Endodermal cell (in vitro differentiated cells): Measurements from ENCODE around the gene OR13A1. TPM values are rescaled to one million over a fixed set of nuclear protein-coding genes. Genes with fewer than 3 reads are reported as not detected.
"Not testable (repeated sequence)": the region's sequence is repeated elsewhere in the genome, so short reads cannot be mapped to it uniquely, and the experiment has no call there.

Source experiments
- DNase-seq: peaks from one replicate; pipeline ENCODE4 v3.0.0-alpha.2; 2017
- H3K27ac ChIP-seq: 2 replicates; pipeline ENCODE4 v1.5.1; 2013; ENCODE audit warnings: mild to moderate bottlenecking, low read depth, low read length, moderate library complexity
- H3K27me3 ChIP-seq: 2 replicates; pipeline ENCODE4 v1.6.1; 2013; ENCODE audit warnings: mild to moderate bottlenecking, low read length, moderate library complexity; ENCODE audit not compliant: insufficient read depth, control insufficient read depth, poor library complexity, severe bottlenecking
- H3K36me3 ChIP-seq: 2 replicates; pipeline ENCODE4 v1.7.0; 2013; ENCODE audit warnings: mild to moderate bottlenecking, low read length, moderate library complexity; ENCODE audit not compliant: control insufficient read depth, insufficient read depth
- H3K4me1 ChIP-seq: one replicate; pipeline ENCODE4 v1.7.0; 2013; ENCODE audit warnings: low read length; ENCODE audit not compliant: control insufficient read depth, insufficient read depth
- H3K4me3 ChIP-seq: 2 replicates; pipeline ENCODE4 v1.5.1; 2013; ENCODE audit warnings: mild to moderate bottlenecking, low read length, moderate library complexity
- H3K9ac ChIP-seq: 2 replicates; pipeline ENCODE4 v1.6.1; 2013; ENCODE audit warnings: mild to moderate bottlenecking, low read length, moderate library complexity; ENCODE audit not compliant: poor library complexity, severe bottlenecking; ENCODE audit errors: extremely low read depth
- H3K9me3 ChIP-seq: 2 replicates; pipeline ENCODE4 v1.6.1; 2013; ENCODE audit warnings: mild to moderate bottlenecking, low read length, moderate library complexity; ENCODE audit not compliant: control insufficient read depth
- H3K27ac Mint-ChIP-seq: 2 replicates; pipeline ENCODE4 v1.8.0; 2020; ENCODE audit warnings: mixed read lengths
- H3K27me3 Mint-ChIP-seq: 2 replicates; pipeline ENCODE4 v1.8.0; 2021; ENCODE audit warnings: mild to moderate bottlenecking, mixed read lengths; ENCODE audit not compliant: insufficient read depth
- H3K36me3 Mint-ChIP-seq: 2 replicates; pipeline ENCODE4 v1.8.0; 2020; ENCODE audit warnings: low read depth, mixed read lengths
- H3K4me1 Mint-ChIP-seq: 2 replicates; pipeline ENCODE4 v1.8.0; 2020; ENCODE audit warnings: mixed read lengths
- H3K4me3 Mint-ChIP-seq: 2 replicates; pipeline ENCODE4 v1.8.0; 2020; ENCODE audit warnings: mild to moderate bottlenecking, moderate library complexity, mixed read lengths
- H3K9me3 Mint-ChIP-seq: 2 replicates; pipeline ENCODE4 v1.8.0; 2020; ENCODE audit warnings: mild to moderate bottlenecking, mixed read lengths
- WGBS, 2 experiments: methylation state at CpG; one replicate each; pipeline versions ENCODE4 v1.1.5 to v1.1.7; 2013; ENCODE audit warnings: missing lambda C conversion rate in 2 of 2, mixed read lengths in 1 of 2; ENCODE audit not compliant: insufficient coverage in 1 of 2, insufficient read length in 1 of 2; 5-methylcytosine and 5-hydroxymethylcytosine counted together
- total RNA-seq, 2 donors: library from RNA; stranded (reverse); fragmentation: NEBNext Ultra II Directional in 1 of 2; extraction: Animal tissue kit (Norgen Biotek cat#: 25700) in 1 of 2; gene quantifications; 2 replicates in 1 of 2; 3 replicates in 1 of 2; pipeline ENCODE4 v1.2.1, GENCODE V29; 2021
- TF ChIP-seq, protein P1 (sequence below): fragments of 200-600 bp; sonication (generic); conservative IDR thresholded peaks from 2 replicates; pipeline ENCODE4 v1.5.0; 2021; ENCODE audit warnings: antibody characterized with exemption, mild to moderate bottlenecking

OR13A1 gene
- total RNA-seq, 2 donors from 2014 or later, result 0.31 TPM; not detected in 1

DNA sequence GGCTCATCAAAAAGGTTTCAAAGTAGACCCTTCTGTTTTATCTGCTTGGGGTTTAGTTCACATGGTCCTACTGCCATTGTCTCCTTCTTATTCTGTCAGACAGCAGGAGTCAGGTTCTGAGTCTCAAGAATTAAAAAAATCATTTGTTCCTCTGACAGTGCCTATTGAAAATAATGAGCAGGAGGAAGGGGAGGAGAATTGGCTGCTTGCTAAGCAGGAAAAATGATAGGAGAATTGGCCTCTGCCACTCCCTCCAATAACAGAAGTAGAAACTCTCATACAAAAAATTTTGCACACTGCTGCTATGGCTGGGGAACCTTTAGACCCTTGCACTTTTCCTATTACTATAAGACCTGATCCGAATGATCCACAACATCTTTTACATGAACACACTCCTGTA is 35.7 kb downstream of the OR13A1 start:
- 86% methylated on average over 1 of the region's 1 CpG; no CpG with 5 or more reads in 1 of the 2 experiments for WGBS, 2 experiments
- H3K36me3 Mint-ChIP-seq, result no peaks in the 10 kb centered on the region
- Histone ChIP-seq H3K27me3 (no peaks in the 10 kb centered on the region), H3K36me3 (no peaks in the 10 kb centered on the region), H3K9me3 (no peaks in the 10 kb centered on the region), H3K9ac (no peak overlapping the region), H3K4me1 (peaks cover 9% of the 10 kb centered on the region), H3K27ac (no peak overlapping the region), H3K4me3 (no peak overlapping the region)
- TF ChIP-seq, protein P1, sequence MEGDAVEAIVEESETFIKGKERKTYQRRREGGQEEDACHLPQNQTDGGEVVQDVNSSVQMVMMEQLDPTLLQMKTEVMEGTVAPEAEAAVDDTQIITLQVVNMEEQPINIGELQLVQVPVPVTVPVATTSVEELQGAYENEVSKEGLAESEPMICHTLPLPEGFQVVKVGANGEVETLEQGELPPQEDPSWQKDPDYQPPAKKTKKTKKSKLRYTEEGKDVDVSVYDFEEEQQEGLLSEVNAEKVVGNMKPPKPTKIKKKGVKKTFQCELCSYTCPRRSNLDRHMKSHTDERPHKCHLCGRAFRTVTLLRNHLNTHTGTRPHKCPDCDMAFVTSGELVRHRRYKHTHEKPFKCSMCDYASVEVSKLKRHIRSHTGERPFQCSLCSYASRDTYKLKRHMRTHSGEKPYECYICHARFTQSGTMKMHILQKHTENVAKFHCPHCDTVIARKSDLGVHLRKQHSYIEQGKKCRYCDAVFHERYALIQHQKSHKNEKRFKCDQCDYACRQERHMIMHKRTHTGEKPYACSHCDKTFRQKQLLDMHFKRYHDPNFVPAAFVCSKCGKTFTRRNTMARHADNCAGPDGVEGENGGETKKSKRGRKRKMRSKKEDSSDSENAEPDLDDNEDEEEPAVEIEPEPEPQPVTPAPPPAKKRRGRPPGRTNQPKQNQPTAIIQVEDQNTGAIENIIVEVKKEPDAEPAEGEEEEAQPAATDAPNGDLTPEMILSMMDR, result no peak
- peaks cover 20% of the 10 kb centered on the region for H3K4me1 Mint-ChIP-seq
- H3K9me3 Mint-ChIP-seq, result peaks cover 4% of the 10 kb centered on the region
- no peak overlapping the region for H3K4me3 Mint-ChIP-seq
- DNase-seq, result no peak
- no peaks in the 10 kb centered on the region for H3K27me3 Mint-ChIP-seq
- no peak overlapping the region for H3K27ac Mint-ChIP-seq

DNA sequence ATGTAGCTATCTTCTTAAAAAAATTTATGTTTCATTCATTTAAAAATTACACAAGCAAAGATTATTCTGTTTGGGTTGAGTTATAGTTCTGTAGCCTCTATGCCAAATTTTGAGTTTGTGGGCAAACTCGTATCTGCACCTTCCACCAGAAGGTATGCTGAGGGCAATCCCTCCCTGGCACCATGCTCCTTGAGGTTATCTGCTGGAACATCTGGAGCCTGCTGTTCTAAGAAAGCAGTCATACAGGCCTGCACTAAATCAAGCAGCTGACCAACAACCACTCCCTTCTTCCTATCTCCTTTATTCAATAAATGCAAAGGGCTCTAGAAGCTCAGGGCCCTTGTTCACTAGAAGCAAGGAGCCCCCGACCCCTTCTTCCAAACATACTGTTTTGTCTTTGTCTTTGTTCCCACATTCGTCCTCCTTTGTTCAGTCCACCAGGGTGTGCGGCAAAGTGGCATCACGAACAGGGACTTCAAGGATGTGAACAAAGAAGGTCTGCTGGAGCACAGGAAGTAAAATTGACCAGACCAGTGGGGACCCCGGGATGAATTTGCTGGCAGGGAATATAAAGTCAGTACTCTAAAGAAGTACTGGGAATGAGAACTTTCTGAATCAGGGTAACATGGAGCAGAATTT is 36.4 kb downstream of the OR13A1 start:
- Histone ChIP-seq H3K9ac (no peak overlapping the region), H3K4me3 (no peak overlapping the region), H3K27me3 (no peaks in the 10 kb centered on the region), H3K36me3 (no peaks in the 10 kb centered on the region), H3K27ac (peak overlapping the region; percentile 28), H3K9me3 (no peaks in the 10 kb centered on the region), H3K4me1 (peaks cover 9% of the 10 kb centered on the region)
- H3K27me3 Mint-ChIP-seq, result peaks cover 1% of the 10 kb centered on the region
- peaks cover 20% of the 10 kb centered on the region for H3K4me1 Mint-ChIP-seq
- 74 to 83% methylated on average over 3 to 6 of the region's 6 CpGs for WGBS, 2 experiments
- H3K4me3 Mint-ChIP-seq, result no peak overlapping the region
- H3K36me3 Mint-ChIP-seq, result no peaks in the 10 kb centered on the region
- peaks cover 11% of the 10 kb centered on the region for H3K9me3 Mint-ChIP-seq
- no peak for DNase-seq
- TF ChIP-seq, protein P1, result no peak
- no peak overlapping the region for H3K27ac Mint-ChIP-seq

DNA sequence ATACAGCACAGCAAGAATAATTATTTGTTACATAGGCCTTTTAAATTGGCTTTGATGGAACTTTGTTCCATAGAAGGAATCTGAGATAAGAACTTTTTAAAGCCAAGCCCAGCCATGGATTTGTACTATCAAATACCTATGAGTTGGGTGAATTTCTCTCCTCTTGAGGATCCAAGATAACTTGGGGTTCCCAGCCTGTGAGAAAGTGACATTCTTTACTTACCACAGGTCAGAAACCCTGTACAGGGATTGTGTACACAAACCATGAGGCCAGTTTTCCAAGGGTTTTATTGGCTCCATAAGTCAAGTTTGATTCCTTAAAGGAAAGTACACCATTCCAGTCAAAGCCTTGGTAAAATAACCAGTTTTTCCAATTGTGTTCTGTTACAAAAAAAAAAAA is 39.3 kb downstream of the OR13A1 start:
- H3K4me1 Mint-ChIP-seq, result peaks cover 20% of the 10 kb centered on the region
- not testable (repeated sequence) for H3K27ac Mint-ChIP-seq, H3K36me3 Mint-ChIP-seq

GRCh38 chr10:45274364-45274763 is 41.0 kb downstream of the OR13A1 start:
- no peaks in the 10 kb centered on the region for H3K27me3 ChIP-seq
- H3K36me3 Mint-ChIP-seq, result no peaks in the 10 kb centered on the region
- no peak overlapping the region for H3K27ac Mint-ChIP-seq
- H3K36me3 ChIP-seq, result no peaks in the 10 kb centered on the region
- no peak overlapping the region for H3K4me3 ChIP-seq
- H3K9me3 Mint-ChIP-seq, result peaks cover 32% of the 10 kb centered on the region
- no peak overlapping the region for H3K4me3 Mint-ChIP-seq
- peaks cover 8% of the 10 kb centered on the region for H3K27me3 Mint-ChIP-seq
- WGBS, 2 experiments, result 92 to 100% methylated on average over 1 of the region's 1 CpG
- H3K9ac ChIP-seq, result no peak overlapping the region
- no peaks in the 10 kb centered on the region for H3K4me1 ChIP-seq
- peaks cover 3% of the 10 kb centered on the region for H3K4me1 Mint-ChIP-seq
- no peak for DNase-seq
- TF ChIP-seq, protein P1, result no peak
- no peaks in the 10 kb centered on the region for H3K9me3 ChIP-seq
- H3K27ac ChIP-seq, result no peak overlapping the region

More for the DNA sequence above, 39.3 kb downstream of the OR13A1 start:
- not testable (repeated sequence) for H3K27me3 Mint-ChIP-seq, H3K9me3 ChIP-seq, H3K36me3 ChIP-seq, H3K4me1 ChIP-seq, H3K4me3 ChIP-seq, H3K27me3 ChIP-seq, DNase-seq, H3K4me3 Mint-ChIP-seq, H3K9ac ChIP-seq, H3K27ac ChIP-seq
- peaks cover 17% of the 10 kb centered on the region for H3K9me3 Mint-ChIP-seq

DNA sequence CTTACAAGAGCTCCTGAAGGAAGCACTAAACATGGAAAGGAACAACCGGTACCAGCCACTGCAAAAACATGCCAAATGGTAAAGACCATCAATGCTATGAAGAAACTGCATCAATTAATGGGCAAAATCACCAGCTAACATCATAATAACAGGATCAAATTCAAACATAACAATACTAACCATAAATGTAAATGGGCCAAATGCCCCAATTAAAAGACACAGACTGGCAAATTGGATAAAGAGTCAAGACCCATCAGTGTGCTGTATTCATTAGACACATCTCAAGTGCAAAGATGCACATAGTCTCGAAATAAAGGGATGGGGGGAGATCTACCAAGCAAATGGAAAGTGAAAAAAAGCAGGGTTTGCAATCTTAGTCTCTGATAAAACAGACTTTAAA is 47.6 kb downstream of the OR13A1 start:
- not testable (repeated sequence) for H3K4me3 ChIP-seq, H3K9ac ChIP-seq, H3K36me3 ChIP-seq, H3K4me3 Mint-ChIP-seq, H3K27me3 ChIP-seq, H3K4me1 ChIP-seq, H3K4me1 Mint-ChIP-seq, H3K27ac Mint-ChIP-seq, DNase-seq, H3K27ac ChIP-seq, H3K9me3 ChIP-seq, H3K36me3 Mint-ChIP-seq
- peaks cover 12% of the 10 kb centered on the region for H3K27me3 Mint-ChIP-seq
- peaks cover 27% of the 10 kb centered on the region for H3K9me3 Mint-ChIP-seq
- 78% methylated on average over 2 of the region's 2 CpGs; no CpG with 5 or more reads in 1 of the 2 experiments for WGBS, 2 experiments
